ENCODE data around the gene PRR23E.

The PRR23E gene

GRCh38 chr3:127213381-127213918 is 20.5 kb downstream of the PRR23E start:
- peaks cover 0 to 17% of the 10 kb centered on the region in 2 experiments for H3K4me1 ChIP-seq (ENCODE audit: control insufficient read depth in 1 of 2, insufficient read depth in 1 of 2, low read depth in 1 of 2, low read length in 1 of 2)
- no peak overlapping the region for H3K4me3 ChIP-seq (ENCODE audit: low read depth in 1 of 2, low read length in 1 of 2)
- TF ChIP-seq CTCF (IDR thresholded peaks at IDR 0.05), result no peak
- no peak overlapping the region for H3K27ac ChIP-seq
- H3K9me3 ChIP-seq, result no peaks in the 10 kb centered on the region
- H3K27me3 ChIP-seq, result no peaks in the 10 kb centered on the region
- H3K36me3 ChIP-seq, result no peaks in the 10 kb centered on the region

- H3K27me3 ChIP-seq, result no peaks in the 10 kb centered on the region
- no peaks in the 10 kb centered on the region for H3K36me3 ChIP-seq
- no peak overlapping the region for H3K4me3 ChIP-seq (ENCODE audit: low read depth in 1 of 2, low read length in 1 of 2)
- no peak for TF ChIP-seq CTCF (IDR thresholded peaks at IDR 0.05)
- no peaks in the 10 kb centered on the region for H3K9me3 ChIP-seq
- H3K4me1 ChIP-seq (ENCODE audit: control insufficient read depth in 1 of 2, insufficient read depth in 1 of 2, low read depth in 1 of 2, low read length in 1 of 2), result peaks cover 0 to 17% of the 10 kb centered on the region in 2 experiments
- H3K27ac ChIP-seq, result no peak overlapping the region
Observed at GRCh38 chr3:127214975-127215374, 22.0 kb downstream of the PRR23E start.

GRCh38 chr3:127215714-127216414 is 22.9 kb downstream of the PRR23E start:
- Histone ChIP-seq H3K4me3 (ENCODE audit: low read depth in 1 of 2, low read length in 1 of 2) (no peak overlapping the region), H3K4me1 (ENCODE audit: control insufficient read depth in 1 of 2, insufficient read depth in 1 of 2, low read depth in 1 of 2, low read length in 1 of 2) (peaks cover 0 to 17% of the 10 kb centered on the region in 2 experiments), H3K27me3 (no peaks in the 10 kb centered on the region), H3K27ac (no peak overlapping the region), H3K9me3 (no peaks in the 10 kb centered on the region), H3K36me3 (no peaks in the 10 kb centered on the region)
- no peak for TF ChIP-seq CTCF (IDR thresholded peaks at IDR 0.05)

GRCh38 chr3:127216415-127217261 is 23.7 kb downstream of the PRR23E start:
- no peak for TF ChIP-seq CTCF (IDR thresholded peaks at IDR 0.05)
- H3K27ac ChIP-seq, result no peak overlapping the region
- no peaks in the 10 kb centered on the region for H3K27me3 ChIP-seq

GRCh38 chr3:127217596-127218453 is 24.9 kb downstream of the PRR23E start:
- H3K4me1 ChIP-seq (ENCODE audit: control insufficient read depth in 1 of 2, insufficient read depth in 1 of 2, low read depth in 1 of 2, low read length in 1 of 2), result peaks cover 0 to 17% of the 10 kb centered on the region in 2 experiments
- no peaks in the 10 kb centered on the region for H3K36me3 ChIP-seq
- TF ChIP-seq CTCF (IDR thresholded peaks at IDR 0.05), result no peak
- H3K9me3 ChIP-seq, result no peaks in the 10 kb centered on the region
- no peak overlapping the region for H3K27ac ChIP-seq
- no peak overlapping the region for H3K4me3 ChIP-seq (ENCODE audit: low read depth in 1 of 2, low read length in 1 of 2)
- no peaks in the 10 kb centered on the region for H3K27me3 ChIP-seq

More at GRCh38 chr3:127216415-127217261, 23.7 kb downstream of the PRR23E start:
- H3K36me3 ChIP-seq, result no peaks in the 10 kb centered on the region
- peaks cover 0 to 17% of the 10 kb centered on the region in 2 experiments for H3K4me1 ChIP-seq (ENCODE audit: control insufficient read depth in 1 of 2, insufficient read depth in 1 of 2, low read depth in 1 of 2, low read length in 1 of 2)
- no peak overlapping the region for H3K4me3 ChIP-seq (ENCODE audit: low read depth in 1 of 2, low read length in 1 of 2)
- no peaks in the 10 kb centered on the region for H3K9me3 ChIP-seq

All from neutrophil (primary cell).